Right kidney (tissue), 9 donors: ENCODE data around the gene NFXL1.
"Not testable (repeated sequence)": the region's sequence is repeated elsewhere in the genome, so short reads cannot be mapped to it uniquely, and the experiment has no call there.

Experiments
- DNase-seq: peaks from one replicate; pipeline ENCODE4 v3.0.0-alpha.2; 2016
- long read RNA-seq, 8 donors: transcript quantifications; one replicate each; lab custom pipeline, GENCODE V29; 2026

NFXL1 gene
- long read RNA-seq, donor 1, partial matches to known transcripts = 0 of 1 reads
- long read RNA-seq, donor 1, other reads (novel, unspliced or antisense) = 0 of 1 reads
- long read RNA-seq, donor 2, partial matches to known transcripts = 0 of 1 reads
- long read RNA-seq, donor 2, other reads (novel, unspliced or antisense) = 0 of 1 reads
- long read RNA-seq, donor 3 = 0 reads
- long read RNA-seq, donor 4, partial matches to known transcripts = 0 of 1 reads
- long read RNA-seq, donor 4, other reads (novel, unspliced or antisense) = 0 of 1 reads
- long read RNA-seq, donor 5, partial matches to known transcripts = 0 of 1 reads
- long read RNA-seq, donor 5, other reads (novel, unspliced or antisense) = 0 of 1 reads
- long read RNA-seq, donor 6, partial matches to known transcripts = 0 of 1 reads
- long read RNA-seq, donor 6, other reads (novel, unspliced or antisense) = 0 of 1 reads
- long read RNA-seq, donor 7 = 0 reads
- long read RNA-seq, donor 8, partial matches to known transcripts = 0 of 1 reads
- long read RNA-seq, donor 8, other reads (novel, unspliced or antisense) = 0 of 1 reads

DNA sequence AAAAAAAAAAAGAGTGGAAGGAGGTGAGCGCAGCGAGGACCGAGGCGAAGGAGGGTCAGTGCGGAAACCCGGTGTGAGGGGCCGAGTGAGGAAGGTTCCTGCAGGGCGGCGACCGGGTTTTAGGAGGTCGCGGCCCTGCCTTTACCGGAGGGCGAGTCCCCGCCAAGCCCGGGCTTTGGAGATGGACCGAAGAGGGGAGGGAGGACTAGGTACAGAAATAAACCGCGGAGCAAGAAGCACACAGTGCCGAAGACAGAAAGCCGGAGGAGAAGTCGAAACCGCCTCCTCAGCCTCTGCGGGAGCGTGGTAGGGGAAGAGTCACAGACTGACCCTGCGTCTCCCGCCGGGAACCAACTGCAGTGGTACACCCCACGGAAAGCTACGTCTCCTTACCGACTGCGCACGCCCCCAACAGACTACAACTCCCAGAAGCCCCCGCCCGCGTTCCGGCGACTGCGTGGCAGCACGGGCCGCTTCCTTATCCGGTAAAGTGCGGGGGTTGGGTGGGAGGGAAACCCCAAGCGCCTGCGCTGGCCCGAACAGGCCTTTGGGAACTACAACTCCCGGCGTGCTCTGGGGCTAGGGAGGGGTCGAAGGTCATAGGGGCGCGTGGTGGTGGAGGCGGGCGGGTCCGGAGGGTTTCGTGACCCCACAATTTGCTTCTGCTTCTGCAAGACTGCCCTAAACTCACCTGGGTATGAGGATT is at the start of gene NFXL1:
TSS of gene NFXL1 (minus strand) at position 364 of the 706 bp plus-strand sequence. CDS start 380 bp downstream, outside the sequence.
- DNase-seq = peak; percentile 94

DNA sequence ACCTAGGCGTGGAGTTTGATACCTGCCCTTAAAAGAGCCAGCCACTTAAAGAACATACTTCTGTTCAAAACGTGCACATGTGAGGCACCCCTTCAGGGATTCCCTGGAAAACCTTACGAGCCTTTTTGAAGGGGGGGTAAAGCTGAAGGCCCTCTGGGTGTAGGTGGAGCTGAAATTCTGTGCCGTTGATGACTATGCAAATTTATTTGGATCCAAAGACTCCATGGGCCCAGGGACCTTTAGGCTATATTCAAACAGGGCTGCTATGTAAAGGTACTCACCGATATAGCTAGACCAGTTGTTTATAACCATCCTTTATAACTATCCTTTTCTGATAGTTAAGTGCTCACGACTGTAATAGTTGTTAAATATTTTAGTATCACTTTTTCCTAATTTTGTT is 40.3 kb upstream of the NFXL1 start:
- no peak for DNase-seq

DNA sequence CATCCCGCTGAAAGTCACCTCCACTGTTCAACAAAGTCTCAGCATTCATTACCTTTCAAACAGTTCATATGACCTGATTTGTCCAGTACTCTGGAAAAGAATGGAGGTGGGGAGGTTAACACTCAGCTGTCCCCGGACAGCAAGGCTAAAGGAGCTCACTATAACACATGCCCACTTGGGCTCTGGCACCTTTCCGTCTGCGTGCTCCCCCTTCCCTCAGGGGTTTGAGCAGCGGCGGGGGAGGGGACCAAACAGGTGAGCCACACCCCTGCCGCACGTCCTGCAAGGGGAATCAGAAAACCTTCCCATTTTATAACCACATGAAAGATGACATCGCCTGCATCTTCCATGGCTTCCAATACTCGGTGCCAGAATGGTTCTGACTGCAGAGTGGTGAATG is 39.9 kb upstream of the NFXL1 start:
- no peak for DNase-seq

DNA sequence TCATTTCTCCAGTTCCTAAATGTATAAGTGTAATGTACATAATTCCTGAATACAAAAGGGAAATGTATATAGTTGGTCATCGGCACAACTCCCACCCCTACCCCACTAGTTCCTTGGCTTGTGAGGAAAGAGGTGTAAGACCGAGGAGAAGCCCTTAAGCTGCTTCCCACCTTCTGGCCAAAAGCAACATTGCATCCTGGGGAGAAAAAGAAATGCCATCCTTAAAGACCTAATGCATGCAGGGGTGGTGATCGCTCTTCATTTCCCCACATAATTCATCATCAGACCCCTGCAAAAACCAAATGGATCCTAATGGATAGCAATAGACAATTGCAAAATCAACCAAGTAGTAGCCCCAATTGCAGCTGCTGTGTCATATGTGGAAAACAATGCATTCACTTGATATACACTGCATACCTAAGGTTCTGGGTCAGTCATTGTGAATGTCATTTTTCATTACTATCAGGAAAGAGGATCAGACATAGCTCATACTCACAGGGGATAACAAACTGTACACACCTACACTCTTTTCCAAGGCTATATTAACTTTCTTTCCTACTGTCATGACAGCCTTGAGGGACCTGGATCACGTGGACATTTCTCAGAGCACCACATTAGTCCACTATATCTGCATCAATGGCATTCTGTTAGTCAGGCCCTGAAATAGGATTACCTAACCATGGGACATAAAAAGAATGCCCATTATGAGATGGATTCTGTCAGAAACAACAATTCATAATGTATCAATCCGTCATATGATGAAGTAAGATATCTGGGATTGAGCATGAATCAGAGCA is 31.7 kb upstream of the NFXL1 start:
- no peak for DNase-seq

DNA sequence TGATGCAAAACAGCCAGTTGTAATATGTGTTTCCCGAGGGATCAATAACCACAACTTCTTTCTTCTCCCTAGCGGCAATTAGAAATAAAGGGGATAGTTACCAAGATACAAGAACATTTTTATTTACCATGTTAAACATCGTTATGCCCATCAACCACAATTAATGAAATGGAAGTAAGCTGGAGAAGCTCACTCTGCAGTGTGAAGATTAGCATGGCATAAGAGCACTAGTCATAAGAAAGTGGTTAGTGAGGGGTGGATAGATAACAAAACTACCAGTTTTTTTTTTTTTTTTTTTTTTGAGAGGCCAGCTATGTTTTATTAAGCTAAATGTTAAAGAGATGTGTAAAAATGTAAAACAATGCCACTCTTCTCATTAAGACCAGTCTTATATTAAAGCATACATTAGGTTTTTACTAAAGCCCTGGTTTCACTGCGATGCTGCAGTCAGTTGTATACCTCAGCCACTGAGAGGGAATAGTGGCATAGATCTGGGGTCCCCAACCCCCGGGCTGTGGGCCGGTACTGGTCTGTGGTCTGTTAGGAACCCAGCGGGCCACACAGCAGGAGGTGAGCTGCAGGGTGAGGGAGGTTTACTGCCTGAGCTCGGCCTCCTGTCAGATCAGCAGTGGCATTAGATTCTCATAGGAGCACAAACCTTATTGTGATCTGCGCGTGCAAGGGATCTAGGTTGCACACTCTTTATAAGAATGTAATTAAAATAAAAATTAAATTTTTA is 27.9 kb upstream of the NFXL1 start:
- DNase-seq = no peak

DNA sequence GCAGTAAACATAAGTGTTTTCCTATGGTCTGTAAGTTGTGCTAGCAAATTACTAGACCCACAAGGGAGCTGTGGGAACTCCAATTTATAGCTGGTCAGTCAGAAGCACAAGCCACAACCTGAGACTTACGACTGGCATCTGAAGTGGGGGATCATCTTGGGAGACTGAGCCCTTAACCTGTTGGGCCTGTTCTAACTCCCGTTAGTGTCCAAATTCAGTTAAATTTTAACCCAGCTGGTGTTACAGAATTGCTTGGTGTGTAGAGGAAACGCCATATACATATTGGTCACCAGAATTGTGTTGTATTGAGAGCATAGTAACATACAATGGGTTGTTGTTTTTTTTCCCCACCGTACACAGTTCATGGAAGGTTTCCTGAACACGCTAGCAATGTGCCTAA is 25.1 kb upstream of the NFXL1 start:
- no peak for DNase-seq

DNA sequence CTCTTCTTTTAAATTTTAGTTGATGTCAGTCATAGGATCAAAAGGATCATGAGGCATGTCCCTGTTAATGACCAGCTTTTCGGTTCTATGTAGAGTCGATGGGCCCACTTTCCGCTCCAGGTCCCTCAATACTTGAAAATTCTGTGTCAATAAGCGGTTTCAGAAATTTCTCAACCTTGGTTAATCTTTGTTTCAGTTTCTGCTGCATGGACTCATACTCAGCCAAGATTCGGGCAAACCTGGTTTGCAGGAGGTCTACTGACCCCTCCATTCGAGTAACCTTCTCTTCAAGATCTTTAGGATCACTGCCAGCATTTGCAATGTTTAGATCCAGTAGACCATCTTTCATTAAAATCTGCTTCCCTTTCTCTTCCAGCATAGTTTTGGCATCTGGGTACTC is 22.0 kb upstream of the NFXL1 start:
- DNase-seq = no peak

DNA sequence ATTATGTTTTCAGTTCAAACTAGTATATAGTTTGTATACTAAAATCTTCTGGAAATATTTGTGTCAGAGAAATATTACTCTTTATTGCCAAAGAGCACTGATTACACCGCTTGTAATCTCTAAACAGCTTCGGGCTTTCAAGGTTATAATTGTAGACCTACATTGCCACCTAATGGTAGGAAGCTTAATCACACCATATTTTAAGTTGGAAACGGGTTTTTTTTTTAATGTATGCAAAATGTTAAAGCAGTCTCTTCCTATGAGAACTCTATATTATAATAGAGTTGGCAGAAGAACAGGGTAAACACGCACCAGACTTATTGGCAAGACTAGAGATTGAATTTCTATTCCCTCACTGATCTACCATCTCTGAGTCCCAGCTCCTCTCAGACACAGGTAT is 19.5 kb upstream of the NFXL1 start:
- DNase-seq = no peak

DNA sequence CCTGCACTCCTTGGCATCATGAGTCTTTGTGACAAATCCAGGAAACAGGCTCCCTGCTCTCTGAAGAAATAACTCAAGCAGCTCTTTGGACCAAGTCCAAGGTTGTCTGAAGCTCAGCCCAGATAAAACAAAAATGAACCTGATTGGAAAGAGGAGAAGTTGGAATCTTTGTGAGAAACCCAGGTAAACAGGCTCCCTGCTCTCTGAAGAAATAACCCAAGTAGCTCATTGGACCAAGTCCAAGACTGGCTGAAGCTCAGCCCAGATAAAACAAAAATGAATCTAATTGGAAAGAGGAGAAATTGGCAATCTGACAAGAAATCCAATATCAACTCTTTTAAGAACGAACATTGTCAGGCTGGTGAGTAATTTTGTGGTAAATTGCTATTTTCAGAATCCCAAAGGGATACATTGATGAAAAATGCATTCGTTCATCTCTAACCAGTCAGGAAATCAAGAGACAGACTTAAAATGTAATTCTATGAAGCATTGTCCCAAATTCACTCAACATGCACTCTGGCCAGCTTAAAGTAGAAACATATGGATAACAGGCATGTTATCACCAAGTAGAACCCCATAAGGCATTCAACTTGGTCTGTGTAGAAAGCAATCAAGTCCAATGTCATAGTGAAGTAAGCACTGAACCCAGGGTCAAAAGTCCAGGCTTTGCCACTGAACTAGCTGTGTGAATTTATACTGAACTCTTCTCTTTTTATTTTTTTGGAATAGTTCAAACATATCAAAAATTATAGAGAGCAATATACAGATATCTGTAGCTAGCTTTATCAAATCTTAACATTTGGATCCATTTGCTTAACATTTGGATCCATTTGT is 16.8 kb upstream of the NFXL1 start:
- no peak for DNase-seq

DNA sequence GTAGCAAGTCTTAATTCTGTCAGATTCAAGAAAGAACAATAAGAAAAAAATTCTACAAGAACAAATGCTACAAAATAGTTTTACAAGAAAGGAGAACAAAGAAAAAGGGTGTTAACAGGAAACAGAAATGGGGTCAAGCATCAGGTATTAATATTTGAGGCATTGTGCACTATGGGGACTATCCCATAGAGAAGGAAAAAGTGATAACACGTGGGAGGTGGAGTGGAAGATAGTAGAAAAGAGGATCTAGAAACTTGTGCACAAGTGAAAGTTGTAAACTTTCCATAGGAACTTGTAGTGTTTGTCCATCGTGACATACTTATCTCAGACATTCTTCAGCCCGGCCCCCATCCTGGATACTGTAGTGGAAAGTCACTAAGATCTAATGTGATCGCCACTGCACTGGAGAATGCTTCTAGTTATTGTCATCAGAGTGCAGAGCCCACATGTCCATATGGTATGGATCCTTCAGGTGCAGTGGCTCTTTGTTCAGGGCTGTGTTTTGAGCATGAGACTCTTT is 15.4 kb upstream of the NFXL1 start:
- DNase-seq = no peak

DNA sequence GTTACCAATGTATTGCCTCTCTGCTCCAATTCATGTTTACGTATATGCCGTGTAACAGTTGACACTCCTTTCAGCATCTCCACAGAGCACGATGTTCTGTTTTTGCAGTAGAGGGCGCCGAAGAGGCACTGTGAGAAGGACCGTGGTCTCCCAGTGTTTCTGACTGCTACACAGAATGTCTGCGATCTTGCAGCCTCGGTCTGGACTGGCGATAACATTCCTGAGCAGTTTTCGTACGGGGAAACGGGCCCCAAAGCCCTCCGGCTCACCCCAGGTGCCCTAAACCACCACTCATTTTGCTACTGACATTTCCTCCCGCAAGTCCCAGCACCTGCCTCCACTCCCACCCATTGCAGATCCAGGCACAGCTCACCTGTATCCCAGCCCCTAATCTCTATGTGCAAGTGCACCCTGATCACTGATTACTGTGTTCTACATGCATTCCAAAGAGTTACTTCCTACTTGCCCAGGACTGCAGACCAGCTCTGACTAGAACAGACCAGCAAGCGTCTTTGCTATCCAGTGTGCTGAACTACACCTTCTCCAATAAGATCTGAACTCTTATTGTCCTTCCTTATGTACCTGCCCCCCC is 12.4 kb upstream of the NFXL1 start:
- peak; percentile 67 for DNase-seq

DNA sequence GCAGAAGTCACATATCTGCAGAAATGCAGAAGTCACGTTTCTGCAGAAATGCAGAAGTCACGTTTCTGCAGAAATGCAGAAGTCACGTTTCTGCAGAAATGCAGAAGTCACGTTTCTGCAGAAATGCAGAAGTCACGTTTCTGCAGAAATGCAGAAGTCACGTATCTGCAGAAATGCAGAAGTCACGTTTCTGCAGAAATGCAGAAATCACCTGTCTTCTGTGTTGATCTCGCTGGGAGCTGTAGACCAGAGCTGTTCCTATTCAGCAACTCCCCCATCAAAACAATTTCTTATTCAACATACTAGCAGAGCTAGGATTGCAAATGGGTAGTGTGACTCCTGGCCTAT is 8.9 kb upstream of the NFXL1 start:
- DNase-seq = not testable (repeated sequence)

DNA sequence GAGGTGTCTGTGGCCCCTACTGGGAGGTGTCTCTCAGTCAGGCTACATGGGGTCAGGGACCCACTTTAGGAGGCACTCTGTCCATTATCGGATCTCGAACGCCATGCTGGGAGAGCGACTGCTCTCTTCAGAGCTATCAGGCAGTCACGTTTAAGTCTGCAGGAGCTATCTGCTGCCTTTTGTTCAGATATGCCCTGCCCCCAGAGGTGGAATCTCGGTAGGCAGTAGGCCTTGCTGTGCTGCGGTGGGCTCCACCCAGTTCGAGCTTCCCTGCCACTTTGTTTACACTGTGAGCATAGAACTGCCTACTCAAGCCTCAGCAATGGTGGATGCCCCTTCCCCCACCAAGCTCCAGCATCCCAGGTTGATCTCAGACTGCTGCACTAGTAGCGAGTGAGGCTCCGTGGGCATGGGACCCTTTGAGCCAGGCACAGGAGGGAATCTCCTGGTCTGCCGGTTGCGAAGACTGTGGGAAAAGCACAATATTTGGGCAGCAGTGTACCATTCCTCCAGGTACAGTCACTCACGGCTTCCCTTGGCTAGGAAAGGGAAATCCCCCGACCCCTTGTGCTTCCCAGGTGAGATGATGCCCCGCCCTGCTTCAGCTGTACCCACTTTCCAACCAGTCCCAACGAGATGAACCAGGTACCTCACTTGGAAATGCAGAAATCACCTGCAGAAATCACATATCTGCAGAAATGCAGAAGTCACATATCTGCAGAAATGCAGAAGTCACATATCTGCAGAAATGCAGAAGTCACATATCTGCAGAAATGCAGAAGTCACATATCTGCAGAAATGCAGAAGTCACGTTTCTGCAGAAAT is 8.3 kb upstream of the NFXL1 start:
- not testable (repeated sequence) for DNase-seq

DNA sequence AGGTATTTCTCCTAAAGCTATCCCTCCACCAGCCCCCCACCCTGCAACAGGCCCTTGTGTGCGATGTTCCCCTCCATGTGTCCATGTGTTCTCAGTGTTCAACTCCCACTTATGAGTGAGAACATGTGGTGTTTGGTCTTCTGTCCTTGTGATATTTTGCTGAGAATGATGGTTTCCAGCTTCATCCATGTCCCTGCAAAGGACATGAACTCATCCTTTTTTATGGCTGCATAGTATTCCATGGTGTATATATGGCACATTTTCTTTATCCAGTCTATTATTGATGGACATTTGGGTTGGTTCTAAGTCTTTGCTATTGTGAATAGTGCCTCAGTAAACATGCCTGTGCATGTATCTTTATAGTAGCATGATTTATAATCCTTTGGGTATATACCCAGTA is 2.8 kb upstream of the NFXL1 start:
- not testable (repeated sequence) for DNase-seq

DNA sequence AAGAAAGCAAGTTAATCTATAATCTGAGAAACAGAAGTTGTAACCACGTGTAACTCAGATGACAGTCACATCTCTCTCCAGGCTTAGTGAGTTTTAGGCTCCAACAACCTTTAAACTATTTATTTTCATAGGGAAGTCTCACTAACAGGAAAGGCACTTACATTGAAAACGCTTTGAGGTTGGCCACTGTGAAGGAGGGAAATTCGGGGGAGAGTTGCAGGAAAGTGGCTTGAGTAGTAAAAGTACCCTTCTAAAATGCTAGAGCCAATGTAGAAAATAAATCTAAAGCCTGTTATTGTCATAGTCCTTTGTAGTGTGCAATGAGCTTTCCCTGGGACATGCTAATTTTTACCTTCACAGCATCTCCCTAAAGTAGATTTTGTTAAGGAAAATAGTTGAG is 995 bp upstream of the NFXL1 start:
- DNase-seq = no peak

DNA sequence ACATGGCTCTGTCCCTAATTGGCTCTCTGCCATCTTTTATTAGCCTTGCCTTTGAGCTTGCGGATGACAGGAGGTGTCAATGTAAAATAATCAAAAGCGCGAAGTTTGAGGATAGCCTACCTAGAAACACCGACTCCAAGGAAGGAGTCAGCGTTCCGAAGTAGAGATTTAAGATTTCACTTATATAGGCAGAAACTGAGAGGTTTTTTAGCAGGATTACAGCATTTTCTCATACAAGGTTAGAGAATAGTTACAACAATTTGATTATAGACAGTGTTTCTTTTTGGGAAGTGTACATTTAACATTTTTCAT is 499 bp upstream of the NFXL1 start:
- DNase-seq = no peak

DNA sequence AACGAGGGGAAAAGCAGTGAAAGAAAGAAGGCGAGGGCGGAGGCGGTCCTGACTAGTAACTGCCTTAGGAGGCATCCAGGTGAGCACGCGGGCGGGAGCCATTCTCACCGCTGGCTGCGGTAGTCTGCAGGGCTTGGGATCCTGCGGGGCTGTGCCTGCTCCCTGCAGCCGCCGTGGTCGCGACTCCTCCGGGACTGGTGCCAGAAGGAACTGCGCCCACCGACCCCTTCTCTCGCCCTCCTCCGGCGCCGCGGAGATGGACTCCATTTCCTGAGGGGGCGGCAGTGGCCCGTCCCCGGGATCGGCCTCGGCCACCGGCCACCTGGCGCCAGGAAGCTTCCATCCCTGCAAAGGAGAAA is 543 bp downstream of the NFXL1 start:
- no peak for DNase-seq

DNA sequence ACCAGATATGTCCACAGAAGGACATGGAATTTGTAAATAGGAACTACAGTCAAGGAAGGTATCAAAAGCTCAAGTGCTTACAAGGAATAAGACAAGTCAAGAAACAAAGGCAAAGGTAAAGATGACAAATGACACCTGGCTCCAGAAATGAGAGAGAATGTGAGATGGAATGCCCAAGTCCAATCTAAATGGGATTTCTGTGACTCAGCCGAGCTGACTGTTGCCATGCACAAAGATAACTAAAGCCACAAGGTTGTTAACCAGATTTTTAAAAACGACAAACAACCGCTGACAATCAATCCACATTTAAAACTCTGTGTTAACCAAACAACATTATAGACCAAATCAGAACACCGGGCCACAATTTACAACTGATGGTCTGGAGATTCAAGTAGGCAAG is 1.1 kb downstream of the NFXL1 start:
- no peak for DNase-seq

DNA sequence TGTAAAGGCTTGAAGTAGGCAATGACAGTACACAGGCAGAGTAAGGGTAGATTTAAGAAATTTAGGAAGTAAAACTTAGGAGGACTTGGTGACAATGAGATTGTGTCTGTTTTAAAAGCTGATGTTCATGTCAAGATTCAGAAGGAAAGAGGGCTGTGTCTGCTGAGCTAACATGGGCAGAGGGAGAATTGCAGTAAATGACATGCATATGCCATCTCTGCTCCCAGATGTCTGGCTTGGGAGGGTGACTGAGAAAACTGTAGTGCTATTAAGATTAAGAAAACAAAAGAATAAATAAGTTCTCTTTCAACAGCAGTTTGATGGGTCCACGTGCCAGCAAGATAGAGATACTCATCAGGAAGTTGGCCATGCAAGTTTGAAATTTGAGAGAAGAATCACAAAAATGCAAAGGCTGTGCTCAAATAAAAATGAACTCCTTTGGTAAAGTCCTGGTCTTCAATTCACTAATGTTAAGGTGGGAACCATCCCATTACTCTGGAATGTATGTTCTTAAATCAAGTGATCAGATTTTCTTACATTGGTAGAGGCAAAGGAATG is 7.2 kb downstream of the NFXL1 start:
- no peak for DNase-seq

DNA sequence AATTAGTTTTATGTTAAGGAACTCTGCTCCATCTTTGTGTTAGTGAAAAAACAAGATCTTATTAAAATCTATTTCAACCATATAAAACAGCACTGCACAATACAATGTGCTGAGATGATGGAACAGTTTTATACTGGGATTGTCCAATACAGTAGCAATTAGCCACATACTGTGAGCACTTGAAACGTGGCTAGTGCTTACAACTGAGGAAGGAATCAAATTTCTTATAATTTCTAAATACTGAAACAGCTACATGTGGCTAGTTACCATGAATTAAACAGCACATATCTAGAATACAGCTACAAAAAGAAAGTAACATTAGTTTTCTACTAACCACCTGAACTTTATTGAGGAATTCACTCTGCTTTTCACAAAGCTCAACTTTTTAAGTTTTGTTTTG is 14.7 kb downstream of the NFXL1 start:
- no peak for DNase-seq
